Activated naive CD4-positive, alpha-beta T cell (primary cell): ENCODE results near the gene CELA2B.
"Not testable (repeated sequence)": the region's sequence is repeated elsewhere in the genome, so short reads cannot be mapped to it uniquely, and the experiment has no call there.

ENCODE experiments used
- DNase-seq, 4 experiments: peaks; one replicate each; lab custom pipeline; 2025; lab: John Stamatoyannopoulos, UW

The CELA2B gene

GRCh38 chr1:15445390-15446122 lies 30.3 kb upstream of the CELA2B start:
- no peak for DNase-seq

GRCh38 chr1:15446212-15446611 lies 29.7 kb upstream of the CELA2B start:
- no peak for DNase-seq

GRCh38 chr1:15448877-15449462 lies 26.9 kb upstream of the CELA2B start:
- no peak for DNase-seq

GRCh38 chr1:15449567-15449966 lies 26.3 kb upstream of the CELA2B start:
- no peak for DNase-seq

- no peak for DNase-seq
These were observed 24.7 kb upstream of the CELA2B start for GRCh38 chr1:15451014-15451722.

- no peak for DNase-seq
These were observed 23.7 kb upstream of the CELA2B start for GRCh38 chr1:15452216-15452615.

- no peak for DNase-seq
These were observed 22.9 kb upstream of the CELA2B start for GRCh38 chr1:15452866-15453571.

- no peak for DNase-seq
These were observed 22.2 kb upstream of the CELA2B start for GRCh38 chr1:15453734-15454133.

GRCh38 chr1:15454256-15454655 lies 21.6 kb upstream of the CELA2B start:
- DNase-seq, result no peak

- DNase-seq, result no peak
These were observed 20.4 kb upstream of the CELA2B start for GRCh38 chr1:15455522-15455921.

- no peak for DNase-seq
These were observed 19.5 kb upstream of the CELA2B start, which contains the start of gene CELA2A for GRCh38 chr1:15456313-15456954. Gene CELA2A, plus strand, starts transcription at chr1:15456732. Its CDS starts 22 bp downstream, at chr1:15456754.

- DNase-seq, result no peak
These were observed 18.3 kb upstream of the CELA2B start for GRCh38 chr1:15457585-15457984.

GRCh38 chr1:15458388-15458787 lies 17.5 kb upstream of the CELA2B start:
- DNase-seq, result not testable (repeated sequence)

GRCh38 chr1:15459771-15460707 lies 15.9 kb upstream of the CELA2B start:
- no peak for DNase-seq

- DNase-seq, result no peak
These were observed 15.2 kb upstream of the CELA2B start for GRCh38 chr1:15460708-15461095.

- DNase-seq, result not testable (repeated sequence)
These were observed 12.7 kb upstream of the CELA2B start for GRCh38 chr1:15463064-15463800.

GRCh38 chr1:15463926-15464322 lies 12.0 kb upstream of the CELA2B start:
- DNase-seq, result not testable (repeated sequence)

GRCh38 chr1:15465674-15466073 lies 10.2 kb upstream of the CELA2B start:
- no peak for DNase-seq

GRCh38 chr1:15466955-15467625 lies 8.8 kb upstream of the CELA2B start:
- not testable (repeated sequence) for DNase-seq
